Lower leg skin (tissue), 3 donors: ENCODE data around the gene GPR158.

ENCODE experiments used
- POLR2A ChIP-seq, 2 donors: fragments of 450-650 bp; IDR thresholded peaks; one replicate each; pipeline ENCODE4 v1.6.1; 2016 to 2017; ENCODE audit warnings: antibody characterized with exemption in 2 of 2, mild to moderate bottlenecking in 1 of 2, moderate library complexity in 1 of 2
- TF ChIP-seq, protein P1 (sequence below), 3 donors: fragments of 450-650 bp; IDR thresholded peaks; one replicate each; pipeline ENCODE4 v1.5.1; 2016; ENCODE audit warnings: antibody characterized with exemption in 3 of 3, mild to moderate bottlenecking in 3 of 3, moderate library complexity in 2 of 3

DNA sequence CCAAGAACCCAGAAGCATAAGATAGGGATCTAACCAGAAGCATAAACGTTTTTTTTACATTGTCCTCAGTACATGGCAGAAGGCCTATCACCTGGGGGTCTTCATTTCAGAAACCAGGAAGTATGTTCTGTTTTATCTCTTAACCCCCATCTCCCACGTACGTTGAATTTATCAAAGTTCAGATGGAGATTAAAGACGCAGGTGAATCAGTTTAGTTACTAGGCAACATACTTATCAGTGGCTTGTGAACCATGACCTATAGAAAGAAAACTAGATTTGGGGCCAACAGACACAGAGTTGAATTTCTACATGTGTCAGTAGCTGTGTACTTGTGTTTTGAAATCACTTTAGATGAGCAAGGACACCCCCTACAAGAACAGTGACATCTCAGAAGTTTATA is 122.7 kb downstream of the GPR158 start:
- TF ChIP-seq, protein P1, sequence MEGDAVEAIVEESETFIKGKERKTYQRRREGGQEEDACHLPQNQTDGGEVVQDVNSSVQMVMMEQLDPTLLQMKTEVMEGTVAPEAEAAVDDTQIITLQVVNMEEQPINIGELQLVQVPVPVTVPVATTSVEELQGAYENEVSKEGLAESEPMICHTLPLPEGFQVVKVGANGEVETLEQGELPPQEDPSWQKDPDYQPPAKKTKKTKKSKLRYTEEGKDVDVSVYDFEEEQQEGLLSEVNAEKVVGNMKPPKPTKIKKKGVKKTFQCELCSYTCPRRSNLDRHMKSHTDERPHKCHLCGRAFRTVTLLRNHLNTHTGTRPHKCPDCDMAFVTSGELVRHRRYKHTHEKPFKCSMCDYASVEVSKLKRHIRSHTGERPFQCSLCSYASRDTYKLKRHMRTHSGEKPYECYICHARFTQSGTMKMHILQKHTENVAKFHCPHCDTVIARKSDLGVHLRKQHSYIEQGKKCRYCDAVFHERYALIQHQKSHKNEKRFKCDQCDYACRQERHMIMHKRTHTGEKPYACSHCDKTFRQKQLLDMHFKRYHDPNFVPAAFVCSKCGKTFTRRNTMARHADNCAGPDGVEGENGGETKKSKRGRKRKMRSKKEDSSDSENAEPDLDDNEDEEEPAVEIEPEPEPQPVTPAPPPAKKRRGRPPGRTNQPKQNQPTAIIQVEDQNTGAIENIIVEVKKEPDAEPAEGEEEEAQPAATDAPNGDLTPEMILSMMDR (IDR thresholded peaks at IDR 0.05) = no peak
- no peak for TF ChIP-seq POLR2A (IDR thresholded peaks at IDR 0.05)
